IMR-90 (cell line): ENCODE measurements around the gene RAB25. TPM values are rescaled to one million over a fixed set of nuclear protein-coding genes. Genes with fewer than 3 reads are reported as not detected.

Experiments
- ATAC-seq: fragments of 200-7000 bp; cut with Tn5 transposase; 2 replicates; pipeline ENCODE4 v1.9.1; 2020; ENCODE audit warnings: low read depth, mild to moderate bottlenecking, moderate library complexity
- BruUV-seq: library from RNA; stranded (reverse); fragments of 400-500 nt; replicated peaks from 2 replicates; lab custom pipeline; 2021; lab: Mats Ljungman, UMichigan
- CTCF ChIA-PET: fragments of 300-600 bp; formaldehyde crosslinking; extraction: SDS; loops from one replicate; lab custom pipeline; 2021; ENCODE audit warnings: antibody characterized with exemption; lab: Yijun Ruan, JAX
- POLR2A ChIA-PET: fragments of 300-600 bp; sonication (Branson Sonifier 250); formaldehyde crosslinking; loops from one replicate; lab custom pipeline; 2022; ENCODE audit warnings: antibody characterized with exemption; ENCODE audit not compliant: unreplicated experiment; lab: Charles Lee
- DNase-seq: peaks from one replicate; pipeline ENCODE4 v3.0.0; 2013
- H2AFZ ChIP-seq: replicated peaks from 2 replicates; pipeline ENCODE3; 2013; ENCODE audit warnings: low read length, mild to moderate bottlenecking; ENCODE audit not compliant: poor library complexity
- H2AK5ac ChIP-seq: 2 replicates; pipeline ENCODE4 v1.6.1; 2013; ENCODE audit warnings: low read depth, low read length, inconsistent platforms
- H2AK9ac ChIP-seq: replicated peaks from 2 replicates; pipeline ENCODE3; 2013; ENCODE audit warnings: mild to moderate bottlenecking, low read depth, low read length, moderate library complexity; ENCODE audit not compliant: poor library complexity
- H2BK120ac ChIP-seq: 2 replicates; pipeline ENCODE4 v1.6.1; 2013; ENCODE audit warnings: low read depth, low read length, inconsistent platforms
- H2BK15ac ChIP-seq: 3 replicates; pipeline ENCODE4 v1.6.1; 2013; ENCODE audit warnings: low read depth, low read length, inconsistent platforms
- H2BK20ac ChIP-seq: 2 replicates; pipeline ENCODE4 v1.6.1; 2013; ENCODE audit warnings: low read depth, mild to moderate bottlenecking, inconsistent platforms, low read length, moderate library complexity
- H2BK5ac ChIP-seq: 2 replicates; pipeline ENCODE4 v1.6.1; 2013; ENCODE audit warnings: mild to moderate bottlenecking, low read depth, low read length, inconsistent platforms; ENCODE audit not compliant: poor library complexity, severe bottlenecking
- H3K14ac ChIP-seq: replicated peaks from 2 replicates; pipeline ENCODE4 v1.6.1; 2013; ENCODE audit warnings: low read depth, low read length, inconsistent platforms
- H3K18ac ChIP-seq: 2 replicates; pipeline ENCODE4 v1.6.1; 2013; ENCODE audit warnings: low read depth, low read length, control low read depth
- H3K23ac ChIP-seq: 2 replicates; pipeline ENCODE4 v1.6.1; 2013; ENCODE audit warnings: low read depth, low read length, inconsistent platforms
- H3K27ac ChIP-seq: 2 replicates; pipeline ENCODE4 v1.5.1; 2013; ENCODE audit warnings: mild to moderate bottlenecking, control low read depth, low read length; ENCODE audit not compliant: insufficient read depth
- H3K27me3 ChIP-seq: 2 replicates; pipeline ENCODE4 v1.6.1; 2013; ENCODE audit warnings: low read length; ENCODE audit not compliant: control insufficient read depth, insufficient read depth
- H3K36me3 ChIP-seq: 2 replicates; pipeline ENCODE4 v1.6.1; 2013; ENCODE audit warnings: low read length, mixed read lengths; ENCODE audit not compliant: control insufficient read depth, insufficient read depth
- H3K4ac ChIP-seq: 2 replicates; pipeline ENCODE4 v1.6.1; 2013; ENCODE audit warnings: low read depth, low read length, inconsistent platforms
- H3K4me1 ChIP-seq: 2 replicates; pipeline ENCODE4 v1.6.1; 2013; ENCODE audit warnings: low read length, mixed read lengths; ENCODE audit not compliant: control insufficient read depth, insufficient read depth
- H3K4me2 ChIP-seq: 2 replicates; pipeline ENCODE4 v1.6.1; 2013; ENCODE audit warnings: low read depth, mild to moderate bottlenecking, control low read depth, low read length, moderate library complexity
- H3K4me3 ChIP-seq: 2 replicates; pipeline ENCODE4 v1.5.1; 2013; ENCODE audit warnings: low read depth, mild to moderate bottlenecking, control low read depth, low read length, moderate library complexity; ENCODE audit not compliant: insufficient read depth
- H3K56ac ChIP-seq: 2 replicates; pipeline ENCODE4 v1.6.1; 2013; ENCODE audit warnings: low read length, inconsistent platforms; ENCODE audit not compliant: insufficient read depth; ENCODE audit errors: extremely low read depth
- H3K79me1 ChIP-seq, 2 experiments: 2 replicates each; pipeline ENCODE4 v1.6.1; 2013; ENCODE audit warnings: low read length in 2 of 2, inconsistent platforms in 1 of 2, low read depth in 1 of 2
- H3K9ac ChIP-seq: 2 replicates; pipeline ENCODE4 v1.6.1; 2013; ENCODE audit warnings: low read depth, low read length, control low read depth
- H3K9me1 ChIP-seq: 2 replicates; pipeline ENCODE4 v1.6.1; 2013; ENCODE audit warnings: low read length, inconsistent platforms; ENCODE audit not compliant: insufficient read depth
- H3K9me3 ChIP-seq: 2 replicates; pipeline ENCODE4 v1.6.1; 2013; ENCODE audit warnings: low read length; ENCODE audit not compliant: control insufficient read depth, insufficient read depth
- H4K20me1 ChIP-seq: 2 replicates; pipeline ENCODE4 v1.6.1; 2013; ENCODE audit warnings: low read length, inconsistent platforms; ENCODE audit not compliant: insufficient read depth
- H4K5ac ChIP-seq: 2 replicates; pipeline ENCODE4 v1.6.1; 2013; ENCODE audit warnings: mild to moderate bottlenecking, low read depth, low read length, control low read depth
- H4K8ac ChIP-seq, 2 experiments: 2 replicates each; pipeline ENCODE4 v1.6.1; 2013; ENCODE audit warnings: low read depth in 2 of 2, low read length in 2 of 2, control low read depth in 1 of 2, inconsistent platforms in 1 of 2
- H4K91ac ChIP-seq: 2 replicates; pipeline ENCODE4 v1.6.1; 2013; ENCODE audit warnings: low read depth, low read length, inconsistent platforms; ENCODE audit not compliant: insufficient read depth
- BHLHE40 ChIP-seq: fragments of 150-350 bp; IDR thresholded peaks from 2 replicates; pipeline ENCODE4 v1.6.1; 2016; ENCODE audit warnings: mild to moderate bottlenecking, low read depth, low read length
- CEBPB ChIP-seq: IDR thresholded peaks from 2 replicates; pipeline ENCODE4 v1.6.1; 2012; ENCODE audit warnings: low read depth, low read length, improper control_type of control experiment
- CHD1 ChIP-seq: IDR thresholded peaks from 2 replicates; pipeline ENCODE4 v1.6.1; 2012; ENCODE audit warnings: low read depth, low read length, improper control_type of control experiment
- FOS ChIP-seq: fragments of 150-350 bp; IDR thresholded peaks from 2 replicates; pipeline ENCODE4 v1.6.1; 2016; ENCODE audit warnings: low read depth, low read length
- MAZ ChIP-seq: IDR thresholded peaks from 2 replicates; pipeline ENCODE4 v1.6.1; 2012; ENCODE audit warnings: low read depth, mild to moderate bottlenecking, low read length, improper control_type of control experiment, moderate library complexity, borderline replicate concordance
- MXI1 ChIP-seq: IDR thresholded peaks from 2 replicates; pipeline ENCODE4 v1.6.1; 2012; ENCODE audit warnings: low read depth, mild to moderate bottlenecking, low read length, moderate library complexity, borderline replicate concordance
- NFE2L2 ChIP-seq: fragments of 150-350 bp; IDR thresholded peaks from 2 replicates; pipeline ENCODE4 v1.6.1; 2016; ENCODE audit warnings: low read depth, mild to moderate bottlenecking, low read length
- POLR2A ChIP-seq: IDR thresholded peaks from 2 replicates; pipeline ENCODE4 v1.6.1; 2012; ENCODE audit warnings: mild to moderate bottlenecking, low read depth, low read length
- RFX5 ChIP-seq: IDR thresholded peaks from 2 replicates; pipeline ENCODE4 v1.8.0; 2012; ENCODE audit warnings: low read depth, mild to moderate bottlenecking, low read length, moderate library complexity
- WGBS, 2 experiments: methylation state at CpG; one replicate each; pipeline versions ENCODE4 v1.1.5 to v1.1.7; 2013; ENCODE audit warnings: missing lambda C conversion rate in 2 of 2; ENCODE audit not compliant: insufficient read length in 1 of 2; ENCODE audit errors: extremely low coverage in 2 of 2; 5-methylcytosine and 5-hydroxymethylcytosine counted together
- dilution Hi-C: fragments of 300-500 bp; cut with HindIII; formaldehyde crosslinking; loops from one replicate; pipeline ENCODE4 v1.14.3; 2018; ENCODE audit warnings: low sequenced_read_pairs; ENCODE audit not compliant: unreplicated experiment
- in situ Hi-C: fragments of 300-500 bp; cut with MboI; formaldehyde crosslinking; loops from 3 replicates; pipeline ENCODE4 v1.14.3; 2019; ENCODE audit warnings: low sequenced_read_pairs, inconsistent platforms, mixed read lengths
- intact Hi-C: fragments of 100-400 bp; cut with micrococcal nuclease; formaldehyde crosslinking; loops from 2 replicates; pipeline ENCODE4 v1.10.0; 2022
- polyA plus RNA-seq, 3 experiments: library from polyadenylated mRNA; depleted of rRNA; stranded (reverse); fragments of >200 nt; gene quantifications; 2 replicates each; pipeline ENCODE4 v1.2.3, GENCODE V29; 2012; ENCODE audit warnings: low replicate concordance in 1 of 3
- total RNA-seq: library from RNA; depleted of rRNA; stranded (reverse); fragments of >200 nt; gene quantifications from 2 replicates; pipeline ENCODE4 v1.2.3, GENCODE V29; 2012

Gene RAB25
- total and polyA plus RNA-seq, 2 of the 4 experiments (the other 2 are of a cell fraction): not detected

DNA sequence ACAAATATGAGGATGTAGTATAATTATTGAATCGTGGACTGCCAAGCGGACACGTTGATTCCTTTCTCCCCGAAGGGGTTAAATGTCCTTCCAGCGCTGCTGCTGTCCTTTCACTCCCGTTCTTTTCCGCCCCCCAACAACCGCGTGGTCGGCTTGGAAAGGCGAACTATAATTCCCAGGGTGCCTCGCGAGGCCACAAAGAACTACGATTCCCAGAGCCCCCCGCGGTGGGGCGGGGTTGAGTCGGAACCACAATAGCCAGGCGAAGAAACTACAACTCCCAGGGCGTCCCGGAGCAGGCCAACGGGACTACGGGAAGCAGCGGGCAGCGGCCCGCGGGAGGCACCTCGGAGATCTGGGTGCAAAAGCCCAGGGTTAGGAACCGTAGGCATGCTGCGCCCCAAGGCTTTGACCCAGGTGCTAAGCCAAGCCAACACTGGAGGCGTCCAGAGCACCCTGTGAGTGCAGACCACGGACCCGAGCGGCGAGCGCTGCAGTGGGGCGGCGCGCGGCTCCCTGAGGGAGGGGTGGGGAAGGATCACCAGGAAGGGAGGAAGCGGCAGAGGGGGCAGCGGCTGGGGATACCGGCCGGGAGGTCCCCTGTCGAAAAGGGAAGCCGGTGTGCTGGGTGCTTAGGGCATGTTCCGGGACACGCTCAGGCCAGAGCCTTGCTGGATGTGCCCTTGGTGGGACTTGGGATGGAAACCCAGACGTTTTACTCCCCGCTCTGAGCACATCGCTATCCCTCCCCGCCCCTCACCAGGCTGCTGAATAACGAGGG lies 6.3 kb upstream of the RAB25 start, which contains the start of gene LAMTOR2:
LAMTOR2 (plus strand) TSS at position 283 of the 781 bp plus-strand sequence; CDS start at position 391, 108 bp downstream.
- in situ Hi-C loops (no loop called here), dilution Hi-C loops (no loop called here)
- H4K5ac ChIP-seq: peak within 1 kb of the TSS; percentile 82

More for the DNA sequence above, 6.3 kb upstream of the RAB25 start, which contains the start of gene LAMTOR2:
- Histone ChIP-seq H4K20me1 (no peaks in the 10 kb centered on the region), H4K8ac (peak within 1 kb of the TSS; percentile 94 to 95), H3K27me3 (no peaks in the 10 kb centered on the region), H3K27ac (peak within 1 kb of the TSS; percentile 90), H3K9me1 (peaks cover 15% of the 10 kb centered on the region), H3K36me3 (peaks cover 11% of the 10 kb centered on the region), H3K9ac (peak within 1 kb of the TSS; percentile 88), H2AFZ (peak within 1 kb of the TSS; percentile 97), H3K4me3 (peak within 1 kb of the TSS; percentile 83), H2BK15ac (peak within 1 kb of the TSS; percentile 7; the same call in 1 of the 3 replicates), H3K9me3 (no peaks in the 10 kb centered on the region), H3K4me2 (peak within 1 kb of the TSS; percentile 95), H3K56ac (peak within 1 kb of the TSS; percentile 98), H3K4ac (peak within 1 kb of the TSS; percentile 98), H3K14ac (peak within 1 kb of the TSS; percentile 93), H2BK5ac (peak within 1 kb of the TSS; percentile 89), H2BK120ac (peak within 1 kb of the TSS; percentile 77), H4K91ac (peak within 1 kb of the TSS; percentile 96), H2BK20ac (no peak within 1 kb of the TSS), H3K79me1 (peaks cover 30 to 63% of the 10 kb centered on the region in 2 experiments), H2AK9ac (peak within 1 kb of the TSS; percentile 98), H3K18ac (peak within 1 kb of the TSS; percentile 78), H2AK5ac (peak within 1 kb of the TSS; percentile 93), H3K4me1 (peaks cover 4% of the 10 kb centered on the region; the same call in 1 of the 2 replicates), H3K23ac (peak within 1 kb of the TSS; percentile 98)
- no TSS peak for BruUV-seq
- 1% methylated on average over 28 of the region's 53 CpGs; no CpG with 5 or more reads in 1 of the 2 experiments for WGBS, 2 experiments
- ATAC-seq (peak; percentile 81), DNase-seq (peak; percentile 94)
- no peak for TF ChIP-seq NFE2L2
- TF ChIP-seq FOS: no peak
- no peak for TF ChIP-seq CHD1
- TF ChIP-seq BHLHE40: 0 out of 2 replicates have a peak, but pooled peaks have one; percentile 2
- 0 out of 2 replicates have a peak, but pooled peaks have one; percentile 21 for TF ChIP-seq RFX5
- TF ChIP-seq CEBPB: no peak
- TF ChIP-seq MAZ: peak; percentile 60
- peak; percentile 49 for TF ChIP-seq POLR2A
- peak; percentile 92 for TF ChIP-seq MXI1
- ChIA-PET CTCF (no interaction called here), POLR2A (no interaction called here)
- intact Hi-C loops: loop anchor here (1.0 kb wide), 1 partner anchor 28 kb away; the partner anchor contains the start of gene MEX3A
